GM12878 (cell line): Measurements from ENCODE around the gene ZNF726. TPM values are rescaled to one million over a fixed set of nuclear protein-coding genes. Genes with fewer than 3 reads are reported as not detected.
"Not testable (repeated sequence)": the region's sequence is repeated elsewhere in the genome, so short reads cannot be mapped to it uniquely, and the experiment has no call there.

Source experiments
- ATAC-seq: fragments of 200-7000 bp; cut with Tn5 transposase; 3 replicates; pipeline ENCODE4 v1.9.1; 2020; ENCODE audit warnings: mild to moderate bottlenecking, moderate library complexity
- BruUV-seq: library from RNA; stranded (reverse); fragments of 400-500 nt; replicated peaks from 2 replicates; lab custom pipeline; 2021; lab: Mats Ljungman, UMichigan
- CTCF ChIA-PET: fragments of 300-600 bp; sonication (Branson Sonifier 250); formaldehyde crosslinking; extraction: SDS; loops from one replicate; lab custom pipeline; 2021; ENCODE audit warnings: inconsistent platforms; lab: Yijun Ruan, JAX
- POLR2A ChIA-PET: fragments of 350-600 bp; formaldehyde crosslinking; extraction: SDS; loops from one replicate; lab custom pipeline; 2021; ENCODE audit warnings: inconsistent platforms; lab: Charles Lee
- RAD21 ChIA-PET: fragments of 300-600 bp; sonication (Branson Sonifier 250); formaldehyde crosslinking; loops from one replicate; lab custom pipeline; 2023; ENCODE audit warnings: antibody characterized with exemption; ENCODE audit not compliant: unreplicated experiment; lab: Charles Lee
- SMC1A ChIA-PET: fragments of 300-600 bp; sonication (Branson Sonifier 250); formaldehyde crosslinking; loops from one replicate; lab custom pipeline; 2023; ENCODE audit not compliant: unreplicated experiment, uncharacterized antibody; lab: Charles Lee
- DNase-seq: peaks from one replicate; pipeline ENCODE4 v3.0.0-alpha.2; 2011; ENCODE audit warnings: low read depth, low spot score
- FAIRE-seq: peaks from 3 replicates; lab custom pipeline; 2011; peaks lifted over from hg19 to GRCh38; lab: Jason Lieb, UNC
- H2AFZ ChIP-seq: 2 replicates; pipeline ENCODE4 v1.6.0; 2011; ENCODE audit warnings: low read depth, low read length, control low read depth; ENCODE audit not compliant: control insufficient read depth
- H3K27ac ChIP-seq: 2 replicates; pipeline ENCODE4 v1.5.1; 2011; ENCODE audit warnings: control low read depth; ENCODE audit not compliant: control insufficient read depth, insufficient read depth
- H3K27me3 ChIP-seq, 2 experiments: replicated peaks in 1 of 2; 2 replicates each; pipeline versions ENCODE4 v1.6.0 to v1.6.1; 2011; ENCODE audit warnings: low read length in 1 of 2; ENCODE audit not compliant: control insufficient read depth in 2 of 2, insufficient read depth in 2 of 2
- H3K36me3 ChIP-seq, 2 experiments: 2 replicates each; pipeline ENCODE4 v1.5.1; 2011; ENCODE audit warnings: low read length in 1 of 2; ENCODE audit not compliant: control insufficient read depth in 2 of 2, insufficient read depth in 2 of 2
- H3K4me1 ChIP-seq: 2 replicates; pipeline ENCODE4 v1.6.1; 2011; ENCODE audit warnings: mild to moderate bottlenecking, low read length, moderate library complexity, mixed read lengths; ENCODE audit not compliant: control insufficient read depth, insufficient read depth
- H3K4me2 ChIP-seq: 2 replicates; pipeline ENCODE4 v1.6.0; 2011; ENCODE audit warnings: control low read depth; ENCODE audit not compliant: control insufficient read depth, insufficient read depth
- H3K4me3 ChIP-seq: fragments of 200-600 bp; sonication (generic); 2 replicates; pipeline ENCODE4 v1.5.1; 2016
- H3K79me2 ChIP-seq: 2 replicates; pipeline ENCODE4 v1.6.0; 2011; ENCODE audit warnings: low read length; ENCODE audit not compliant: control insufficient read depth, insufficient read depth
- H3K9ac ChIP-seq: 2 replicates; pipeline ENCODE4 v1.8.0; 2011; ENCODE audit warnings: low read length, control low read depth, mixed read lengths; ENCODE audit not compliant: control insufficient read depth, insufficient read depth
- H3K9me3 ChIP-seq: replicated peaks from 3 replicates; pipeline ENCODE4 v1.5.1; 2011; ENCODE audit warnings: mild to moderate bottlenecking, low read length; ENCODE audit not compliant: control insufficient read depth, insufficient read depth
- H4K20me1 ChIP-seq: 2 replicates; pipeline ENCODE4 v1.6.0; 2011; ENCODE audit not compliant: control insufficient read depth, insufficient read depth
- BRCA1 ChIP-seq: IDR thresholded peaks from 2 replicates; pipeline ENCODE4 v1.6.1; 2011; ENCODE audit warnings: low read depth, low read length, improper control_type of control experiment
- CREM ChIP-seq: IDR thresholded peaks from 2 replicates; pipeline ENCODE4 v1.6.1; 2014; ENCODE audit warnings: antibody characterized with exemption, low read depth
- EZH2 ChIP-seq: IDR thresholded peaks from 2 replicates; pipeline ENCODE4 v1.6.1; 2012; ENCODE audit warnings: low read depth, mild to moderate bottlenecking, control low read depth, inconsistent platforms, low read length, borderline replicate concordance; ENCODE audit not compliant: control insufficient read depth
- FOXK2 ChIP-seq: fragments of 450-650 bp; IDR thresholded peaks from 2 replicates; pipeline ENCODE4 v1.6.1; 2017; ENCODE audit warnings: mild to moderate bottlenecking, moderate library complexity
- FOXM1 ChIP-seq: IDR thresholded peaks from 2 replicates; pipeline ENCODE4 v1.6.1; 2012; ENCODE audit warnings: low read depth, mild to moderate bottlenecking, inconsistent platforms, low read length, moderate library complexity
- HDAC6 ChIP-seq: fragments of 200-600 bp; sonication (generic); IDR thresholded peaks from one replicate; pipeline ENCODE4 v1.8.0; 2017; ENCODE audit warnings: antibody characterized with exemption; ENCODE audit not compliant: unreplicated experiment
- IRF4 ChIP-seq: IDR thresholded peaks from 2 replicates; pipeline ENCODE4 v1.6.1; 2011; ENCODE audit warnings: low read depth, low read length
- MYB ChIP-seq: fragments of 150-350 bp; IDR thresholded peaks from 2 replicates; pipeline ENCODE4 v1.6.1; 2014; ENCODE audit warnings: mild to moderate bottlenecking, low read depth, low read length, borderline replicate concordance
- NRF1 ChIP-seq: conservative IDR thresholded peaks from 2 replicates; pipeline ENCODE4 v1.6.1; 2011; ENCODE audit warnings: mild to moderate bottlenecking, low read depth, low read length, improper control_type of control experiment
- RAD21 ChIP-seq: IDR thresholded peaks from 2 replicates; pipeline ENCODE4 v1.6.1; 2011; ENCODE audit warnings: mild to moderate bottlenecking, low read depth, low read length, moderate library complexity; ENCODE audit not compliant: insufficient read depth
- RBBP5 ChIP-seq: fragments of 200-600 bp; sonication (generic); conservative IDR thresholded peaks from 2 replicates; pipeline ENCODE4 v1.6.1; 2016
- WRNIP1 ChIP-seq: IDR thresholded peaks from 2 replicates; pipeline ENCODE4 v1.6.1; 2011; ENCODE audit warnings: low read depth, low read length, improper control_type of control experiment, borderline replicate concordance
- YY1 ChIP-seq: IDR thresholded peaks from 2 replicates; pipeline ENCODE4 v1.6.1; 2011; ENCODE audit warnings: low read depth, mild to moderate bottlenecking, low read length
- WGBS: methylation state at CpG from one replicate; pipeline ENCODE4 v1.1.6; 2016; ENCODE audit warnings: low lambda C conversion rate; ENCODE audit not compliant: insufficient replicate concordance, insufficient coverage; ENCODE audit errors: missing lambda C conversion rate; 5-methylcytosine and 5-hydroxymethylcytosine counted together
- in situ Hi-C: fragments of 300-500 bp; cut with MboI; formaldehyde crosslinking; loops from 9 replicates; pipeline ENCODE4 v1.14.3; 2018; ENCODE audit warnings: mixed read lengths
- intact Hi-C: fragments of 100-400 bp; cut with micrococcal nuclease; formaldehyde crosslinking; loops from one replicate; pipeline ENCODE4 v1.14.2; 2022; ENCODE audit not compliant: unreplicated experiment
- polyA plus RNA-seq, 11 experiments: library from polyadenylated mRNA; depleted of rRNA in 4 of 11; unstranded in 6 of 11; stranded (reverse) in 5 of 11; fragments of >200 nt; fragmentation: Nextera tagmentation in 4 of 11; fragmentation: Illumina TruSeq in 1 of 11; extraction: Ambion mirVana in 4 of 11; extraction: Trizol in 1 of 11; gene quantifications; 1 replicate in 1 of 11; 2 replicates in 10 of 11; pipeline versions ENCODE4 v1.2.1 to v1.2.3, GENCODE V29; 2011 to 2016; ENCODE audit warnings: inconsistent platforms in 2 of 11, missing spikeins in 2 of 11, low read depth in 1 of 11
- total RNA-seq, 4 experiments: library from RNA; depleted of rRNA in 3 of 4; stranded (reverse); fragments of >200 nt in 3 of 4; fragmentation: Illumina TruSeq in 1 of 4; extraction: Trizol in 1 of 4; gene quantifications; 2 replicates each; pipeline versions ENCODE4 v1.2.1 to v1.2.3, GENCODE V29; 2013 to 2021

Gene ZNF726
- total and polyA plus RNA-seq, 10 of the 15 experiments (the other 5 are each of a cell fraction or from before 2014, with no cell fraction given): 0.69 to 2.3 (median 1.5) TPM

DNA sequence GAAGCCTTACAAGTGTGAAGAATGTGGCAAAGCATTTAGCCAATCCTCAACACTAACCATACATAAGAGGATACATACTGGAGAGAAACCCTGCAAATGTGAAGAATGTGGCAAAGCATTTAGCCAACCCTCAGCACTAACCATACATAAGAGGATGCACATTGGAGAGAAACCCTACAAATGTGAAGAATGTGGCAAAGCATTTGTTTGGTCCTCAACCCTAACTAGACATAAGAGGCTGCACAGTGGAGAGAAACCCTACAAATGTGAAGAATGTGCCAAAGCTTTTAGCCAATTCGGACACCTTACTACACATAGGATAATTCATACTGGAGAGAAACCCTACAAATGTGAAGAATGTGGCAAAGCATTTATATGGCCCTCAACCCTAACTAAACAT, 18.2 kb downstream of the ZNF726 start:
- no peak overlapping the region for H3K4me3 ChIP-seq
- H3K79me2 ChIP-seq: no peaks in the 10 kb centered on the region
- RAD21 ChIA-PET: no interaction called here
- no TSS peak for BruUV-seq
- SMC1A ChIA-PET: no interaction called here
- H3K9ac ChIP-seq: no peak overlapping the region
- no peaks in the 10 kb centered on the region for H4K20me1 ChIP-seq
- DNase-seq: no peak
- H3K36me3 ChIP-seq: no peaks in the 10 kb centered on the region
- CTCF ChIA-PET: no interaction called here
- WGBS: 92% methylated on average over 1 of the region's 1 CpG
- no peak for FAIRE-seq
- in situ Hi-C loops (no loop called here), intact Hi-C loops (no loop called here)
- no peak overlapping the region for H3K4me2 ChIP-seq
- no peak overlapping the region for H3K27ac ChIP-seq
- no peak for ATAC-seq
- no peaks in the 10 kb centered on the region; the same call in 2 of the 3 replicates for H3K9me3 ChIP-seq
- no peaks in the 10 kb centered on the region for H3K27me3 ChIP-seq
- POLR2A ChIA-PET: no interaction called here
- H2AFZ ChIP-seq: no peak overlapping the region
- TF ChIP-seq RBBP5: no peak
- TF ChIP-seq FOXM1: no peak
- no peak for TF ChIP-seq YY1
- TF ChIP-seq BRCA1: no peak
- no peak for TF ChIP-seq NRF1
- TF ChIP-seq MYB: no peak
- no peak for TF ChIP-seq FOXK2
- no peak for TF ChIP-seq WRNIP1
- no peak for TF ChIP-seq IRF4
- TF ChIP-seq CREM: no peak
- no peak for TF ChIP-seq EZH2
- TF ChIP-seq HDAC6: no peak
- no peak for TF ChIP-seq RAD21
- H3K4me1 ChIP-seq: no peaks in the 10 kb centered on the region

GRCh38 chr19:23937031-23937430, 22.3 kb downstream of the ZNF726 start:
- SMC1A ChIA-PET, H3K27me3 ChIP-seq, H3K4me2 ChIP-seq, H2AFZ ChIP-seq, H3K9ac ChIP-seq, ATAC-seq, H3K4me1 ChIP-seq, H3K9me3 ChIP-seq, FAIRE-seq, POLR2A ChIA-PET, CTCF ChIA-PET, RAD21 ChIA-PET, H3K79me2 ChIP-seq, DNase-seq, in situ Hi-C loops, H3K36me3 ChIP-seq, H3K27ac ChIP-seq, H4K20me1 ChIP-seq, intact Hi-C loops, BruUV-seq, H3K4me3 ChIP-seq: not testable (repeated sequence)
- WGBS: 100% methylated on average over 2 of the region's 29 CpGs
